Memory B cell (primary cell): ENCODE measurements around the gene DMBX1.
A peak's percentile ranks its signal among the peaks of the same experiment; 100 is the strongest.

ENCODE experiments used
- ATAC-seq: fragments of 150-1000 bp; cut with Tn5 transposase; 2 replicates; pipeline ENCODE4 v1.10.0; 2021; ENCODE audit warnings: low read depth, mild to moderate bottlenecking, moderate library complexity
- DNase-seq, 2 donors: peaks; one replicate each; pipeline ENCODE4 v3.0.0; 2022; ENCODE audit warnings: low spot score in 2 of 2
- H3K27ac Mint-ChIP-seq: one replicate; pipeline ENCODE4 v1.8.0; 2022; ENCODE audit warnings: mild to moderate bottlenecking, moderate library complexity, mixed read lengths
- H3K27me3 Mint-ChIP-seq: one replicate; pipeline ENCODE4 v1.8.0; 2022; ENCODE audit warnings: mixed read lengths
- H3K36me3 Mint-ChIP-seq: one replicate; pipeline ENCODE4 v1.8.0; 2022; ENCODE audit warnings: mild to moderate bottlenecking, mixed read lengths
- H3K4me1 Mint-ChIP-seq: one replicate; pipeline ENCODE4 v1.8.0; 2022; ENCODE audit warnings: mixed read lengths
- H3K4me3 Mint-ChIP-seq: one replicate; pipeline ENCODE4 v1.8.0; 2022; ENCODE audit warnings: mild to moderate bottlenecking, moderate library complexity, mixed read lengths
- H3K9me3 Mint-ChIP-seq: one replicate; pipeline ENCODE4 v1.8.0; 2022; ENCODE audit warnings: mixed read lengths

The DMBX1 gene

GRCh38 chr1:46452931-46453325 lies 36.7 kb upstream of the DMBX1 start:
- Mint-ChIP-seq H3K9me3 (no peaks in the 10 kb centered on the region), H3K4me3 (no peak overlapping the region), H3K4me1 (peaks cover 3% of the 10 kb centered on the region), H3K27me3 (peaks cover 36% of the 10 kb centered on the region), H3K36me3 (no peaks in the 10 kb centered on the region), H3K27ac (no peak overlapping the region)
- DNase-seq (no peak), ATAC-seq (no peak)

DNA sequence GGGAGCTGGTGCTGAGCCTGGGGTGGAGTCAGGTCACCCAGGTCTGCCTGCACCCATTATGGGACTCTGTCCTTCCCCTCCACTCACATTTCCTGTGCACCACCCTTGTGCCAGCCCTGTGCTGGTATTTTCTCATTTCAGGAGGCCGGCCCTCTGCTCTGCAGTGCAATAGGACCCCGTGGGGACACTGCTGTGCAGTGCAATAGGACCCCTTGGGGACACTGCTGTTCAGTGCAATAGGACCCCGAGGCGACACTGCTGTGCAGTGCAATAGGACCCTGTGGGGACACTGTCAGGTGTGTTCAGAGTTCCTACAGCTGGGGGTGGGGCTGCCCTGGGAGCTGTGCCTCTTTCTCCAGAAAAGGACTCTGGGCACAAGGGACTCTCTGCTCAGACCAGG lies 36.2 kb upstream of the DMBX1 start:
- DNase-seq (no peak), ATAC-seq (no peak)
- no peak overlapping the region for H3K4me3 Mint-ChIP-seq
- H3K27me3 Mint-ChIP-seq, result peaks cover 36% of the 10 kb centered on the region
- peaks cover 3% of the 10 kb centered on the region for H3K4me1 Mint-ChIP-seq
- H3K27ac Mint-ChIP-seq, result no peak overlapping the region
- no peaks in the 10 kb centered on the region for H3K9me3 Mint-ChIP-seq
- H3K36me3 Mint-ChIP-seq, result no peaks in the 10 kb centered on the region

DNA sequence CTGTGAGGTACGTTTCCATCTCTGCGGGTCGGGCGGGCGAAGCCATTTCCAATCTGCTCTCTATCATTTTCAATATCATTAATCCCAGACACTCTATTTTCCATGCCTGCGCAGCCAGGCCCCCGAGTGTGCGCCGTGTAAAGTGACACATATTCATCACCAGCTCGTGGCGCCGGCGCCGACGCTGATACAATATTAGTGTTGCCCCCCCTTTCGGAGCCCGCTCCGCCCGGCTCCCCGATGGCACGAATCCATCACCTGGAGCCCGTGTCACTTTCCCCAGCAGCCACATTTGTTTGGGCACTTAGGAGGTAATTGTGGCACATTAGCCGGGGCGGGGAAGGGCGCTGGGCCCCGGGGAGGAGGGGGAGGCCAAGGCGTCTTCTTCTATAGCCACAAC lies 33.7 kb upstream of the DMBX1 start:
- no peaks in the 10 kb centered on the region for H3K4me1 Mint-ChIP-seq
- H3K36me3 Mint-ChIP-seq, result no peaks in the 10 kb centered on the region
- no peak for DNase-seq
- H3K27ac Mint-ChIP-seq, result no peak overlapping the region
- no peak overlapping the region for H3K4me3 Mint-ChIP-seq
- peaks cover 34% of the 10 kb centered on the region for H3K27me3 Mint-ChIP-seq
- no peak for ATAC-seq
- H3K9me3 Mint-ChIP-seq, result no peaks in the 10 kb centered on the region

GRCh38 chr1:46456411-46456963 lies 33.1 kb upstream of the DMBX1 start:
- DNase-seq (no peak), ATAC-seq (no peak)
- Mint-ChIP-seq H3K9me3 (no peaks in the 10 kb centered on the region), H3K36me3 (no peaks in the 10 kb centered on the region), H3K27ac (no peak overlapping the region), H3K4me3 (no peak overlapping the region), H3K4me1 (no peaks in the 10 kb centered on the region), H3K27me3 (peaks cover 30% of the 10 kb centered on the region)

GRCh38 chr1:46457178-46457577 lies 32.5 kb upstream of the DMBX1 start:
- Mint-ChIP-seq H3K36me3 (no peaks in the 10 kb centered on the region), H3K27ac (no peak overlapping the region), H3K4me1 (no peaks in the 10 kb centered on the region), H3K4me3 (no peak overlapping the region), H3K27me3 (peaks cover 28% of the 10 kb centered on the region), H3K9me3 (no peaks in the 10 kb centered on the region)
- no peak for DNase-seq
- no peak for ATAC-seq

DNA sequence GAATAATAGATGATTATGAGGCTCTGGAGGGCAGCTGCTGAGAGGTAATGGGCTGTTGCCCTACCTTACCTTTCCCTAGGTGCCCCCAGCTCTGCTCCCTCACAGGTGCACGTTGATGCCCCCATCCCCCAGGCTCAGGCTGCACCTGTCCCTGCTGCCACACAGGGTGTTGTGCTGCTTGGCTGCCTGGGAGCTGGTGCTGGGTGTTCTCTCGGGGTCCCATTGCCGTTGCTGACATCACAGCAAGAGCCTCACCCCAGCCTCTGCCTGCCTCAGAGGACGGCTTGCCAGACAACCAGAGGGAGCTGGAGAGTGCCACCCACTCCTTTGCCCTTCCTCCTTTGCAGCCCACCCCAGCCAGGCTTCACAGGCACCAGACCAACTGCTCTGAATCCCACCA lies 31.4 kb upstream of the DMBX1 start:
- H3K4me3 Mint-ChIP-seq, result no peak overlapping the region
- no peak for ATAC-seq
- DNase-seq, result no peak
- H3K27ac Mint-ChIP-seq, result no peak overlapping the region
- H3K9me3 Mint-ChIP-seq, result no peaks in the 10 kb centered on the region
- H3K36me3 Mint-ChIP-seq, result no peaks in the 10 kb centered on the region
- H3K4me1 Mint-ChIP-seq, result no peaks in the 10 kb centered on the region
- peaks cover 26% of the 10 kb centered on the region for H3K27me3 Mint-ChIP-seq

GRCh38 chr1:46458846-46459245 lies 30.8 kb upstream of the DMBX1 start:
- Mint-ChIP-seq H3K27me3 (peaks cover 26% of the 10 kb centered on the region), H3K4me1 (no peaks in the 10 kb centered on the region), H3K36me3 (no peaks in the 10 kb centered on the region), H3K9me3 (no peaks in the 10 kb centered on the region), H3K27ac (no peak overlapping the region), H3K4me3 (no peak overlapping the region)
- no peak for DNase-seq
- no peak for ATAC-seq

DNA sequence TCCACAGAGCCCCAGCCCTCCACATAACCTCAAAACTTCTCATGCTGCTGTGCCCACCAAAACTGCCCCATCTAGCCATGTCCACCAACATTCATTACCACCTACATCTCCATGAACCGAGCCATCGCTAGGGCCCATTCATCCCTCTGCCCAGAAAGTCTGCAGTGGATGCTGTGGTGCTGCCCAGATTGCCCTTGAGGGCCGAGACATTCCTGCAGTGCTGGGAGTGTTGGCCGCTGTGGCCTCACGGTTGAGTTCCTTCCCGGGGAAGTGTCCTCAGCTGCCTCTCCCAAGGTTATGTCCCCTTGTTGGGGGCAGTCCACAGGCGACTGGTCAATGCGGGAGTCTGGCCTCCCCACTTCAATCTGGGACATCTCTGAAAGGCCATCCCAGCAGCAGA lies 30.3 kb upstream of the DMBX1 start:
- Mint-ChIP-seq H3K27me3 (peaks cover 28% of the 10 kb centered on the region), H3K9me3 (no peaks in the 10 kb centered on the region), H3K4me1 (no peaks in the 10 kb centered on the region), H3K36me3 (no peaks in the 10 kb centered on the region), H3K27ac (no peak overlapping the region), H3K4me3 (no peak overlapping the region)
- ATAC-seq (no peak), DNase-seq (no peak)

DNA sequence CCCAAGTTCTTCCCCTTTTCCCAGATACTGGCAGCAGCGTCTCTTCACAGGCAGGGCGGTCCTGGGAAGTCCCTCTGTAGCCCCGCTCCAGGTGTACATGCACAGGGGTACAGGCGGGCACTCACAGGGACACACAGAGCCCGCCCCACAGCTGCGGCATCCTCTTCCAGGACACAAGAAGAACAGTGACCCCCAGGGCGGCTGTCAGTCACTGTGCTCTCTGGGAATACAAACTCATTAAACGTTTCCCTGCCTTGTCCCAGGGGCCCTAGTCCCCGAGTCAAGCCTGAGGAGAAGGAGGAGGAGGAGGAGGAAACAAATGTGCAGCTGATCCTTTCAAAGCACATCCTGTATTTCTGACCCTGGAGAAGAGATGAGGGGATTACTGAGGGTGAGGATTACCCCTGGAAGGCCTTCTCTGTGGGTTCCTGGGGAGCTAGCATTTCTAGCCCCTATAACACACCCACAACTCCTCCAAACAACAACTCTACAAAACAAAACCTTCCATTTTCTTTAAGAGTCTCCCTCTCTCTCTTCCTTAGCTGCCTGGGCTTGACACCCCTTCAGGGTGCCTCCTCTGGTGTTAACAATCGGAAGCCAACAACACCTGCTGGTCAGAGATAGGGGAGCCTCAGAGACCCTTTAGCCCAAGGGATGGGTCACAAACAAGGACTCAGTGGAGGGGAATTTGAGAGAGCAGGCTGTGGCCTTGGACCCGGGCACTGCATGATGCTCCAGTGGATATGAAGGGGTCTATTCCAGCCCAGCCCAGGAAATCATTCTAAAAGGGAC lies 28.4 kb upstream of the DMBX1 start:
- Mint-ChIP-seq H3K36me3 (no peaks in the 10 kb centered on the region), H3K4me3 (no peak overlapping the region), H3K27ac (no peak overlapping the region), H3K4me1 (peaks cover 4% of the 10 kb centered on the region), H3K27me3 (peaks cover 23% of the 10 kb centered on the region), H3K9me3 (no peaks in the 10 kb centered on the region)
- no peak for DNase-seq
- no peak for ATAC-seq

- no peak overlapping the region for H3K4me3 Mint-ChIP-seq
- H3K27me3 Mint-ChIP-seq, result peaks cover 24% of the 10 kb centered on the region
- ATAC-seq (no peak), DNase-seq (no peak)
- H3K4me1 Mint-ChIP-seq, result peaks cover 4% of the 10 kb centered on the region
- H3K9me3 Mint-ChIP-seq, result no peaks in the 10 kb centered on the region
- H3K36me3 Mint-ChIP-seq, result no peaks in the 10 kb centered on the region
- no peak overlapping the region for H3K27ac Mint-ChIP-seq
Measured at GRCh38 chr1:46461809-46462448, 27.7 kb upstream of the DMBX1 start.

GRCh38 chr1:46464013-46464548 lies 25.6 kb upstream of the DMBX1 start:
- no peaks in the 10 kb centered on the region for H3K36me3 Mint-ChIP-seq
- H3K27me3 Mint-ChIP-seq, result peaks cover 31% of the 10 kb centered on the region
- H3K4me3 Mint-ChIP-seq, result no peak overlapping the region
- no peak for DNase-seq
- no peaks in the 10 kb centered on the region for H3K9me3 Mint-ChIP-seq
- peaks cover 7% of the 10 kb centered on the region for H3K4me1 Mint-ChIP-seq
- ATAC-seq, result no peak
- H3K27ac Mint-ChIP-seq, result no peak overlapping the region

DNA sequence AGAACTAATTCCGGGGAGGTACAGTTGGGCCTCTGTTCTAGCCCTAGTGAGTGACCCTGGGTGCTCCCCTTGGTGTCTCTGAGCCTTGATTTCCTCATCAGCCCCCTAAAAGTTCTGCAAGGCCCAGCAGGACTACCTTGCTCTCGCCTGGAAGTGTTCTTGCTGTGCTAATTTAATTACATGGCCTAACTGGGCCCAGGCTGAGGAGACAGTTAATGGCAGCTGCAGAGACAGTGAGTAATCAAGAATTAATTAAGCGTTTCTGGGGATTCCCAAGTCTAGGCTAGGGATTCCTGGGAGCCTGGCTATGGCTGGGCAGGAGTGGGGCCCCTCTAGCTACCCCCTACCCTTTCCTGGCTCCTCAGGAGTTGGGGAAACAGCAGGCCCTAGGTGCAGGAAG lies 24.7 kb upstream of the DMBX1 start:
- Mint-ChIP-seq H3K9me3 (no peaks in the 10 kb centered on the region), H3K27ac (no peak overlapping the region), H3K4me3 (no peak overlapping the region), H3K4me1 (peaks cover 7% of the 10 kb centered on the region), H3K27me3 (peaks cover 27% of the 10 kb centered on the region), H3K36me3 (no peaks in the 10 kb centered on the region)
- DNase-seq (no peak), ATAC-seq (no peak)

DNA sequence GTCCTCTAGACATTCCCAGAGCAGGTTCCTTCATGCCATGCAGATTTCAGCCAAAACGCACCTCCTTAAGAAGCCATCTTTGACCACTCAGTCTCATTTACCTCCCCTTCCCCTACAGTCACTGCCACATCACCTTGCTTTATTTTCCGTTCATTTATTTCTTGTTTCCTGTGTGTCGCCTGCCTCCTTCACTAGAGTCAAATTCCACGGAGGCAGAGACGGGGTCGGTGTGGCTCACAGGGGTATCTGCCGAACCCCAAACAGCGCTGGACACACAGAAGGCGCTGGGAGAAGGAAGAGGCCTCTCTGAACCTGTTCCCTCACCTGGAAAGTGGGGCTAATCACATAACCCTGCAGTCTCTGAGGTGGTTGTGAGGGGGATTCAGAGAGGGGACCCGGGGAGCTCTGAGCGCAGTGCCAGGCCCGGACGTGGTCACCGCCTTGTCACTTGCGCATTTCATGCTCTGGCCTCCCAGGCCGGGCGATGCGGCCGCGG lies 23.6 kb upstream of the DMBX1 start:
- H3K27me3 Mint-ChIP-seq, result peaks cover 27% of the 10 kb centered on the region
- peak overlapping the region; percentile 56 for H3K4me3 Mint-ChIP-seq
- H3K9me3 Mint-ChIP-seq, result no peaks in the 10 kb centered on the region
- peaks cover 7% of the 10 kb centered on the region for H3K4me1 Mint-ChIP-seq
- no peak overlapping the region for H3K27ac Mint-ChIP-seq
- DNase-seq (no peak), ATAC-seq (no peak)
- H3K36me3 Mint-ChIP-seq, result no peaks in the 10 kb centered on the region

- peaks cover 27% of the 10 kb centered on the region for H3K27me3 Mint-ChIP-seq
- DNase-seq (no peak), ATAC-seq (peak; percentile 39)
- no peak overlapping the region for H3K27ac Mint-ChIP-seq
- no peaks in the 10 kb centered on the region for H3K36me3 Mint-ChIP-seq
- H3K9me3 Mint-ChIP-seq, result no peaks in the 10 kb centered on the region
- peaks cover 7% of the 10 kb centered on the region for H3K4me1 Mint-ChIP-seq
- peak overlapping the region; percentile 76 for H3K4me3 Mint-ChIP-seq
Measured at GRCh38 chr1:46466477-46467182, 23.0 kb upstream of the DMBX1 start.
